Stimulated activated CD8-positive, alpha-beta memory T cell treated with anti-CD3 and anti-CD28 coated beads, Interleukin-7, amount 100 ng/mL, for 48 hours (primary cell): ENCODE measurements around the gene IGSF21.
"Not testable (repeated sequence)": the region's sequence is repeated elsewhere in the genome, so short reads cannot be mapped to it uniquely, and the experiment has no call there.

Experiments used
- DNase-seq, 2 donors: peaks; one replicate each; pipeline ENCODE4 v3.0.0-alpha.2; 2020; ENCODE audit warnings: low read depth in 1 of 2; ENCODE audit errors: extremely low read depth in 1 of 2

Gene IGSF21

GRCh38 chr1:18144916-18145647 lies 37.5 kb downstream of the IGSF21 start:
- no peak for DNase-seq

GRCh38 chr1:18145851-18146618 lies 38.4 kb downstream of the IGSF21 start:
- DNase-seq: no peak

GRCh38 chr1:18146886-18147285 lies 39.3 kb downstream of the IGSF21 start:
- no peak for DNase-seq

- DNase-seq: no peak
Observed at GRCh38 chr1:18147672-18148071, 40.1 kb downstream of the IGSF21 start.

GRCh38 chr1:18148461-18148860 lies 40.9 kb downstream of the IGSF21 start:
- DNase-seq: no peak

GRCh38 chr1:18149027-18149641 lies 41.5 kb downstream of the IGSF21 start:
- no peak for DNase-seq

GRCh38 chr1:18151436-18152122 lies 44.0 kb downstream of the IGSF21 start:
- DNase-seq: no peak

- DNase-seq: no peak
Observed at GRCh38 chr1:18154430-18155194, 47.0 kb downstream of the IGSF21 start.

- no peak for DNase-seq
Observed at GRCh38 chr1:18155881-18156385, 48.3 kb downstream of the IGSF21 start.

- no peak for DNase-seq
Observed at GRCh38 chr1:18157352-18157751, 49.8 kb downstream of the IGSF21 start.

- DNase-seq: no peak
Observed at GRCh38 chr1:18157968-18158367, 50.4 kb downstream of the IGSF21 start.

GRCh38 chr1:18158714-18159113 lies 51.1 kb downstream of the IGSF21 start:
- DNase-seq: no peak

GRCh38 chr1:18160290-18160942 lies 52.8 kb downstream of the IGSF21 start:
- no peak for DNase-seq

- DNase-seq: no peak
Observed at GRCh38 chr1:18161690-18162089, 54.1 kb downstream of the IGSF21 start.

- DNase-seq: not testable (repeated sequence)
Observed at GRCh38 chr1:18165640-18166039, 58.0 kb downstream of the IGSF21 start.

GRCh38 chr1:18166341-18166740 lies 58.7 kb downstream of the IGSF21 start:
- no peak for DNase-seq

GRCh38 chr1:18166929-18167328 lies 59.3 kb downstream of the IGSF21 start:
- no peak for DNase-seq

GRCh38 chr1:18170444-18170843 lies 62.8 kb downstream of the IGSF21 start:
- no peak for DNase-seq

GRCh38 chr1:18174037-18174436 lies 66.4 kb downstream of the IGSF21 start:
- no peak for DNase-seq

- no peak for DNase-seq
Observed at GRCh38 chr1:18175051-18175450, 67.5 kb downstream of the IGSF21 start.
